ENCODE measurements around the gene SERPING1.

GRCh38 chr11:57622263-57622662 lies 24.8 kb downstream of the SERPING1 start:
- no peak for TF ChIP-seq CTCF (conservative IDR thresholded peaks at IDR 0.05 in 1 of 2, IDR thresholded peaks at IDR 0.05 in 1 of 2; ENCODE audit: extremely low read depth in 1 of 2, insufficient read depth in 1 of 2, low read depth in 1 of 2, low read length in 2 of 2)
- no peak for TF ChIP-seq EZH2 (IDR thresholded peaks at IDR 0.05; ENCODE audit: borderline replicate concordance, low read length)
